Thoracic aorta (tissue), 2 donors: Measurements from ENCODE around the gene TRAF1. TPM values are rescaled to one million over a fixed set of nuclear protein-coding genes. Genes with fewer than 3 reads are reported as not detected.

Source experiments
- ATAC-seq: fragments of 150-250 bp; one replicate; pipeline ENCODE4 v1.8.0; 2017; ENCODE audit warnings: low read depth; ENCODE audit not compliant: insufficient number of reproducible peaks, low FRiP score
- DNase-seq: peaks from one replicate; pipeline ENCODE4 v3.0.0-alpha.2; 2020; ENCODE audit warnings: low spot score
- H3K27ac ChIP-seq, 2 donors: fragments of 200-600 bp; sonication (generic); 1 replicate in 1 of 2; 2 replicates in 1 of 2; pipeline ENCODE4 v1.5.1; 2016; ENCODE audit warnings: mild to moderate bottlenecking in 2 of 2, moderate library complexity in 2 of 2
- H3K27me3 ChIP-seq: fragments of 200-600 bp; sonication (generic); replicated peaks from 2 replicates; pipeline ENCODE4 v1.6.0; 2016; ENCODE audit warnings: mild to moderate bottlenecking; ENCODE audit not compliant: insufficient read depth
- H3K36me3 ChIP-seq: fragments of 200-600 bp; sonication (generic); one replicate; pipeline ENCODE4 v1.5.1; 2016
- H3K4me1 ChIP-seq, 2 donors: fragments of 200-600 bp; sonication (generic); 1 replicate in 1 of 2; 2 replicates in 1 of 2; pipeline versions ENCODE4 v1.5.1 to v1.6.0; 2016; ENCODE audit warnings: low read depth in 2 of 2, mild to moderate bottlenecking in 1 of 2; ENCODE audit not compliant: control insufficient read depth in 1 of 2
- H3K4me3 ChIP-seq: fragments of 200-600 bp; sonication (generic); 2 replicates; pipeline ENCODE4 v1.5.1; 2016; ENCODE audit warnings: mild to moderate bottlenecking
- H3K9me3 ChIP-seq: fragments of 200-600 bp; sonication (generic); 2 replicates; pipeline ENCODE4 v1.5.1; 2016
- CTCF ChIP-seq: fragments of 200-600 bp; sonication (generic); IDR thresholded peaks from one replicate; pipeline ENCODE4 v1.5.1; 2019; ENCODE audit warnings: antibody characterized with exemption
- total RNA-seq, 2 donors: library from RNA; depleted of rRNA; stranded (reverse); fragments of >200 nt; gene quantifications; one replicate each; pipeline versions ENCODE4 v1.1.0 to v1.2.3, GENCODE V29; 2016

The TRAF1 gene
- total RNA-seq, 2 donors from 2014 or later: 36.4 to 52.5 TPM

- H3K27me3 ChIP-seq: no peaks in the 10 kb centered on the region
- TF ChIP-seq CTCF: no peak
- H3K4me1 ChIP-seq: no peaks in the 10 kb centered on the region
- ATAC-seq (no peak), DNase-seq (no peak)
- H3K9me3 ChIP-seq: no peaks in the 10 kb centered on the region
- no peak overlapping the region for H3K4me3 ChIP-seq
- peaks cover 73% of the 10 kb centered on the region for H3K36me3 ChIP-seq
- H3K27ac ChIP-seq: no peak overlapping the region
Measured at GRCh38 chr9:120862452-120862851, 64.1 kb downstream of the TRAF1 start.

- ATAC-seq (no peak), DNase-seq (no peak)
- H3K4me1 ChIP-seq: no peaks in the 10 kb centered on the region
- H3K27ac ChIP-seq: peak overlapping the region in 1 of 2 donors; percentile 17
- peaks cover 74% of the 10 kb centered on the region for H3K36me3 ChIP-seq
- H3K9me3 ChIP-seq: no peaks in the 10 kb centered on the region
- H3K4me3 ChIP-seq: no peak overlapping the region
- TF ChIP-seq CTCF: no peak
- H3K27me3 ChIP-seq: no peaks in the 10 kb centered on the region
Measured at GRCh38 chr9:120861935-120862334, 64.7 kb downstream of the TRAF1 start.

- Histone ChIP-seq H3K4me1 (no peaks in the 10 kb centered on the region), H3K36me3 (peaks cover 62% of the 10 kb centered on the region), H3K4me3 (no peak overlapping the region), H3K9me3 (no peaks in the 10 kb centered on the region), H3K27ac (no peak overlapping the region), H3K27me3 (no peaks in the 10 kb centered on the region)
- no peak for TF ChIP-seq CTCF
- DNase-seq (no peak), ATAC-seq (no peak)
Measured at GRCh38 chr9:120860083-120860482, 66.5 kb downstream of the TRAF1 start.

GRCh38 chr9:120859361-120859760 is 67.2 kb downstream of the TRAF1 start:
- no peak overlapping the region for H3K27ac ChIP-seq
- H3K9me3 ChIP-seq: no peaks in the 10 kb centered on the region
- H3K36me3 ChIP-seq: peaks cover 61% of the 10 kb centered on the region
- TF ChIP-seq CTCF: no peak
- no peak for ATAC-seq
- no peak overlapping the region for H3K4me3 ChIP-seq
- no peaks in the 10 kb centered on the region for H3K27me3 ChIP-seq
- no peak for DNase-seq
- H3K4me1 ChIP-seq: no peaks in the 10 kb centered on the region

GRCh38 chr9:120857902-120858301 is 68.7 kb downstream of the TRAF1 start:
- ATAC-seq (no peak), DNase-seq (no peak)
- Histone ChIP-seq H3K9me3 (no peaks in the 10 kb centered on the region), H3K4me3 (no peak overlapping the region), H3K27me3 (no peaks in the 10 kb centered on the region), H3K27ac (no peak overlapping the region), H3K4me1 (no peaks in the 10 kb centered on the region), H3K36me3 (peaks cover 46% of the 10 kb centered on the region)
- TF ChIP-seq CTCF: no peak
